ENCODE measurements around the gene ANGEL2. TPM values are rescaled to one million over a fixed set of nuclear protein-coding genes. Genes with fewer than 3 reads are reported as not detected.
"Not testable (repeated sequence)": the region's sequence is repeated elsewhere in the genome, so short reads cannot be mapped to it uniquely, and the experiment has no call there.

The ANGEL2 gene
- total and polyA plus RNA-seq, 4 donors: 38.4 to 63.9 (median 47.3) TPM

DNA sequence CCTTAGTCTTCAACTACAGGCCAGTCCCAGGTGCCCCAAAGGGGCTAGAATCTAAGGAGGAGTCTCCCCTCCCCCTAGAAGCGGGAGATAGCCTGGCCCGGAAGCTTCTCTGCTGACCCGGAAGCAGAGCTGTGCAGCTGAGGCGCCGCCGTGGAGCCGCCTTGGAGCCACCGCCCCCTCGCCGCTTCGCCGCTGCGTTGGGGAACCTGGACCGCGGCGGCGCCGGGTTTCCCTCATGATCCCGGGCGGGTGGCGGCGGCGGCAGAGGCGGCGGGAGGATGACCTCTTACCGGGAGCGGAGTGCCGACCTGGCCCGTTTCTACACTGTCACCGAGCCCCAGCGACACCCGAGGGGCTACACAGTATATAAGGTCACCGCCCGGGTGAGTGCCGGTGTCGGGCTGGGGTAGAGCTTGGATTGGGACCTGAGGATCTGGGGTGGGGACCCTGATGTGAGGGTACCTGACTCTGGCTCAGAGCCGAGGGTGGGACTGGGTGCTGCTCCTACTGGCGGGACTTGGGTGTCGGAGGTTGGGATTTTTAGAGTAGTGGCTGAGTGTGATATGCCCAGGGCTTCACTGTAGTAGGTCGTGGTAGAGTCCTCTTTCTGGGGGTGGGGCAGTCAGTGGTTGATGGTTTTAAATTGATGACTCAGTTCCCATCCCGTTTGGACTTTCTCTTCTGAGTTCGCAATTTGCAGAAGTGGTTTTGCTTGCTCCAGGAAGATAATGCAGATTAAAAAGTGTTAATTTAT is 35.6 kb upstream of the ANGEL2 start, which contains the start of gene RPS6KC1:
Gene RPS6KC1, plus strand, starts transcription at position 115 of the 754 bp plus-strand sequence. Its CDS starts 164 bp downstream, at position 279.
- Histone ChIP-seq H3K4me3 (ENCODE audit: low read depth, low read length) (peak within 1 kb of the TSS; percentile 95), H3K27me3 (ENCODE audit: control insufficient read depth, insufficient read depth, low read length) (peaks cover 2% of the 10 kb centered on the region), H3K9me3 (ENCODE audit: control insufficient read depth, insufficient read depth, low read length) (no peaks in the 10 kb centered on the region), H3K4me1 (ENCODE audit: control insufficient read depth, insufficient read depth, low read length) (peaks cover 4% of the 10 kb centered on the region), H3K36me3 (ENCODE audit: control insufficient read depth, insufficient read depth, low read length) (no peaks in the 10 kb centered on the region), H3K27ac (ENCODE audit: low read depth, low read length) (peak within 1 kb of the TSS; percentile 45)
- WGBS (ENCODE audit: insufficient coverage): under 1% methylated on average over 42 of the region's 42 CpGs
- peak; percentile 64 to 96 (median 72) for DNase-seq (ENCODE audit: low read depth in 4 of 6, low spot score in 6 of 6)

DNA sequence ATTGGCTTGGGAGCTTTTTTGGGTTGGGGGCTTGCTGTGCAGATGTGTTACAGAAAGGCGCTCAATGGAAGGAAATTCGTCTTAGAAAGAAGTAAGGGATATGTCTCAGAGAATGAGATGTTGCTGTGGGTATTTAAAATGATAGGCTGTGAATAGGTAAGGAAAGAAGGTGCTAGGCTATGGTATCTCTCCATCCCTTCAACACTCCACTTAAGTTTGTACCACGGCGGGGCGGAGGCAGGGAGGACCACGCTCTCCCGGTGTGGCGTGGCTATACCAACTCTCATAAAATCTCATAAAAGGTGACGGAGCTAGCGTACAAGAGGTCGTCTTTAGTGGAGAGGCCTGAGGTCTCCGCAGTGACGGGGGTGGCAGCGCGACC is 35.1 kb upstream of the ANGEL2 start:
- Histone ChIP-seq H3K36me3 (ENCODE audit: control insufficient read depth, insufficient read depth, low read length) (no peaks in the 10 kb centered on the region), H3K9me3 (ENCODE audit: control insufficient read depth, insufficient read depth, low read length) (no peaks in the 10 kb centered on the region), H3K4me3 (ENCODE audit: low read depth, low read length) (peak overlapping the region; percentile 95), H3K27me3 (ENCODE audit: control insufficient read depth, insufficient read depth, low read length) (peaks cover 2% of the 10 kb centered on the region), H3K4me1 (ENCODE audit: control insufficient read depth, insufficient read depth, low read length) (peaks cover 4% of the 10 kb centered on the region), H3K27ac (ENCODE audit: low read depth, low read length) (peak overlapping the region; percentile 4)
- peak in 1 of 6 donors; percentile 9 for DNase-seq (ENCODE audit: low read depth in 4 of 6, low spot score in 6 of 6)
- WGBS (ENCODE audit: insufficient coverage): 30% methylated on average over 6 of the region's 15 CpGs

DNA sequence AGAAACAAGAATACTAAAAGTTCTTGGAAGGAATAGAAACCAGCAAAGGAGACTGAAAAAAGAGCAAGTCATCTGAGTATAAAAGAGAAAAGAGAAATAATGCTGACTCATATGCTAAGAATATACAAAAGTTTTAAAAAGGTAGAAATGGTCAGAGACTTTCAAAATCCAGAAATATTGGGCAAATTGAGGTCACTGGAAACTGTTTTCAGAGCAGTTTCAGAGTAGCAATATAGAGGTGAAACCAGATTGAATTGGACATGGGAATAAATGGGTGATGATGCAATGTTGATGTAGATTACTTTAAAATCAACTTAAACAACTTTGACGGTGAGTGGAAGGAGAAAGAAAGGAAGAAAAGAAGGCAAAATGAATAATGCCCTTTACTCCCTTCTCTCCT is 33.6 kb upstream of the ANGEL2 start:
- H3K27ac ChIP-seq (ENCODE audit: low read depth, low read length): no peak overlapping the region
- no CpG with 5 or more reads among the region's 1 CpG for WGBS (ENCODE audit: insufficient coverage)
- H3K9me3 ChIP-seq (ENCODE audit: control insufficient read depth, insufficient read depth, low read length): no peaks in the 10 kb centered on the region
- no peak for DNase-seq (ENCODE audit: low read depth in 4 of 6, low spot score in 6 of 6)
- H3K4me1 ChIP-seq (ENCODE audit: control insufficient read depth, insufficient read depth, low read length): peaks cover 4% of the 10 kb centered on the region
- H3K27me3 ChIP-seq (ENCODE audit: control insufficient read depth, insufficient read depth, low read length): peaks cover 2% of the 10 kb centered on the region
- no peak overlapping the region for H3K4me3 ChIP-seq (ENCODE audit: low read depth, low read length)
- H3K36me3 ChIP-seq (ENCODE audit: control insufficient read depth, insufficient read depth, low read length): no peaks in the 10 kb centered on the region

DNA sequence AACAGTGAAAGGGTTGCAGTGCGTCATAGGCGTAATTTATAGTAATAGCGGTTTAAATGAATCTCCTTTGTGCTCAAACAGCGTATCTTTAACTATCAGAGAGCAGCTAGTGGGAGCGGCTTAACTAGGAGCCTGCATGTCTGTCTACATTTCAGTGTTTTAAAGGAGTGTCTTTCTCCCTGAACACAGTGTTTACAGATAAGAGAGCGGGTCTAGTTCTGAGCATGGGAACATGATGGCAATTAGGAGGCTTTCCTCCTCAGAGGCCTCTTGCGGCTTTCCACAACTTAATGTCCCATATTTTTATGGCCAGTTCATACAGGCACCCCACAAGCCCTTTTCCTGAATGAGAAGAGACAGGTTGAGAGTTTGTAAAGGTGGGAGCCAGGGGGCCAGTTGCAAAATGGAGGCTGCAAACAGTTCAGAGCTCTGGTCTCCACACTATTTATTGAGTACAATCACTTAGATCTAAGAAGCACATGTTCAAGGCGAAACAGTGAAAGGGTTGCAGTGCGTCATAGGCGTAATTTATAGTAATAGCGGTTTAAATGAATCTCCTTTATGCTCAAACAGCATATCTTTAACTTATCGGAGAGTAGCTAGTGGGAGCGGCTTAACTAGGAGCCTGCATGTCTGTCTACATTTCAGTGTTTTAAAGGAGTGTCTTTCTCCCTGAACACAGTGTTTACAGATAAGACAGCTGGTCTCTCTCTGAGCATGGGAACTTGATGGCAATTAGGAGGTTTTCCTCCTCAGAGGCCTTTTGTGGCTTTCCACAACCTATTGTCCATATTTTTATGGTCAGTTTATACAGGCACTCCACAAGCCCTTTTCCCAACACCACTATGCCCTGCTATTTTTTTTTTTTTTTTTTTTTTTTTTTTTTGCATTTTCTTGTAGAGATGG is 29.9 kb upstream of the ANGEL2 start:
- not testable (repeated sequence) for H3K4me1 ChIP-seq (ENCODE audit: control insufficient read depth, insufficient read depth, low read length); H3K36me3 ChIP-seq (ENCODE audit: control insufficient read depth, insufficient read depth, low read length); H3K27me3 ChIP-seq (ENCODE audit: control insufficient read depth, insufficient read depth, low read length); H3K27ac ChIP-seq (ENCODE audit: low read depth, low read length); H3K4me3 ChIP-seq (ENCODE audit: low read depth, low read length); H3K9me3 ChIP-seq (ENCODE audit: control insufficient read depth, insufficient read depth, low read length); DNase-seq (ENCODE audit: low read depth in 4 of 6, low spot score in 6 of 6)
- 89% methylated on average over 4 of the region's 13 CpGs for WGBS (ENCODE audit: insufficient coverage)

DNA sequence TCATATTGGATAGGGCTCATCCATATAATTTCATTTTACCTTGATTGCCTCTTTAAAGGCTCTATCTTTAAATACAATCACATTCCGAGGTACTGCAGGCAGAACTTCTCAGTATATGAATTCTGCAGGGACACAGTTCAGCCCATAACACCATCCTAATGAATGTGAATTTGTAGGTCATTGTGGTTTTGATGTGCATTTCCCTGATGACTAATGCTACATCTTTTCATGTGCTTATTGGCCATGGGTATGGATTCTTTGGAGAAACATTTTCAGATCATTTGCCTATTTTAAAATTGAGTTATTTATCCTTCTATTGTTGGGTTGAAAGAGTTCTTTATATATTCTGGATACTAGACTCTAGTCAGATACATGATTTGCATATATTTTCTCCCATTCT is 25.8 kb upstream of the ANGEL2 start:
- Histone ChIP-seq H3K4me3 (ENCODE audit: low read depth, low read length) (no peak overlapping the region), H3K27me3 (ENCODE audit: control insufficient read depth, insufficient read depth, low read length) (no peaks in the 10 kb centered on the region), H3K4me1 (ENCODE audit: control insufficient read depth, insufficient read depth, low read length) (no peaks in the 10 kb centered on the region), H3K36me3 (ENCODE audit: control insufficient read depth, insufficient read depth, low read length) (no peaks in the 10 kb centered on the region), H3K9me3 (ENCODE audit: control insufficient read depth, insufficient read depth, low read length) (no peaks in the 10 kb centered on the region), H3K27ac (ENCODE audit: low read depth, low read length) (no peak overlapping the region)
- WGBS (ENCODE audit: insufficient coverage): no CpG with 5 or more reads among the region's 1 CpG
- DNase-seq (ENCODE audit: low read depth in 4 of 6, low spot score in 6 of 6): no peak

DNA sequence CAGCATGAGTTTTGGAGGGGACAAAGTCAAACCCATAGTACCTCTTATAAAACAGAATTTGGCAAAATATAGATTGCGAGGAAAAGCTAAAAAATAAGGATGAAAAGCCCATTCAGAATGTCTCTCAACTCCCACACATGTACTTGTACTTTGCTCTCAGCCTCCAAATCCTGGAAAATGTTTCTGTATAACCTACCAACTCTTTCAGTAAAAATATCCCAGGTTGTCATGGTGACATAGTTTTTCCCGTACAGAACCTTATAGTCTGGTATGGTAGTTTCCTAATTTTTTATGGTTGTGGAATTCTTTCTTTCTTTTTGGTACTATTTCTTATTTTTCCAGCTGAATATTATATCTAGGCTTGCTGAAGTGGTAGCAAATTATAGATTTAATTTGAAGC is 19.9 kb upstream of the ANGEL2 start:
- H3K27me3 ChIP-seq (ENCODE audit: control insufficient read depth, insufficient read depth, low read length): no peaks in the 10 kb centered on the region
- H3K27ac ChIP-seq (ENCODE audit: low read depth, low read length): no peak overlapping the region
- no peaks in the 10 kb centered on the region for H3K9me3 ChIP-seq (ENCODE audit: control insufficient read depth, insufficient read depth, low read length)
- DNase-seq (ENCODE audit: low read depth in 4 of 6, low spot score in 6 of 6): peak in 1 of 6 donors; percentile 16
- WGBS (ENCODE audit: insufficient coverage): no CpG with 5 or more reads among the region's 2 CpGs
- no peaks in the 10 kb centered on the region for H3K36me3 ChIP-seq (ENCODE audit: control insufficient read depth, insufficient read depth, low read length)
- H3K4me3 ChIP-seq (ENCODE audit: low read depth, low read length): no peak overlapping the region
- H3K4me1 ChIP-seq (ENCODE audit: control insufficient read depth, insufficient read depth, low read length): no peaks in the 10 kb centered on the region

DNA sequence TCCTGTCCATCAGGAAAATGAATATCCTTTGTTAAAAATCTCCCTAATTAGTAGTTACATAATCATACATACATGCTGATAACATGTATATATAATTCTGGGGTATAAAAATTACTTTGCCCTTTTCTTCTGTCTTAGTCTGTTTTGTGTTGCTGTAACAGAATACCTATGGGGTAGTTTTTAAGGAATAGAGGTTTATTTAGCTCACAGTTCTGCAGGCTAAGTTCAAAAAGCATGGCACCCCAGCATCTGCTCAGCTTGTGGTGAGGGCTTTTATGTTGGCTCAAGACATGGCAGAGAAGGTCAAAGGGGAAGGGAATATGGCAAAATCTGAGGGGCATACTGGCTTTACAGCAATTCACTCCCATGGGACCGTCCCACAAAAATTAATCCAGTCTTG is 19.0 kb upstream of the ANGEL2 start:
- Histone ChIP-seq H3K27ac (ENCODE audit: low read depth, low read length) (no peak overlapping the region), H3K36me3 (ENCODE audit: control insufficient read depth, insufficient read depth, low read length) (no peaks in the 10 kb centered on the region)

DNA sequence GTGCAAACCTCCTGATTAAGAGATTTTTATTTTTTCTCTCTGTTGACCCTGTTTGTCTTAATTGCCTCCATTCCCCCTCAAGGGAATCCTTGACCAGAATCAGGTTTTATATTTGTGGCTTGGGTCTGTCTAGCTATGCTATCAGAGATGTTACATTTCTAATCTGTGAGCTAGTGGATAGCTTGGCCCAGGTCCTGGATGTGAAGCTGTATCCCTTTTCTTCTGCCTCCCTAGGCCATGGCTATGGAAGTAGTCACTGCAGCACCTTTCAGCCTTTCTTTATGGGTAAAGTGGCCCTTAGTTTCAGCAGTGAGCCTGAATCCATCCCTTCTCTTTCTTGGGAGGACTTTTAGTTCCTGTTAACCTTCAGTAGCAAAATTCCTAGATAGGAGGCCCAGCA is 17.0 kb upstream of the ANGEL2 start:
- Histone ChIP-seq H3K27ac (ENCODE audit: low read depth, low read length) (no peak overlapping the region), H3K4me3 (ENCODE audit: low read depth, low read length) (no peak overlapping the region), H3K4me1 (ENCODE audit: control insufficient read depth, insufficient read depth, low read length) (no peaks in the 10 kb centered on the region), H3K27me3 (ENCODE audit: control insufficient read depth, insufficient read depth, low read length) (no peaks in the 10 kb centered on the region), H3K9me3 (ENCODE audit: control insufficient read depth, insufficient read depth, low read length) (no peaks in the 10 kb centered on the region), H3K36me3 (ENCODE audit: control insufficient read depth, insufficient read depth, low read length) (no peaks in the 10 kb centered on the region)
- no peak for DNase-seq (ENCODE audit: low read depth in 4 of 6, low spot score in 6 of 6)

More for the DNA sequence above, 19.0 kb upstream of the ANGEL2 start:
- Histone ChIP-seq H3K4me1 (ENCODE audit: control insufficient read depth, insufficient read depth, low read length) (no peaks in the 10 kb centered on the region), H3K9me3 (ENCODE audit: control insufficient read depth, insufficient read depth, low read length) (no peaks in the 10 kb centered on the region), H3K27me3 (ENCODE audit: control insufficient read depth, insufficient read depth, low read length) (no peaks in the 10 kb centered on the region), H3K4me3 (ENCODE audit: low read depth, low read length) (no peak overlapping the region)
- no peak for DNase-seq (ENCODE audit: low read depth in 4 of 6, low spot score in 6 of 6)
- no CpG with 5 or more reads among the region's 1 CpG for whole genome bisulfite sequencing (ENCODE audit: insufficient coverage)

DNA sequence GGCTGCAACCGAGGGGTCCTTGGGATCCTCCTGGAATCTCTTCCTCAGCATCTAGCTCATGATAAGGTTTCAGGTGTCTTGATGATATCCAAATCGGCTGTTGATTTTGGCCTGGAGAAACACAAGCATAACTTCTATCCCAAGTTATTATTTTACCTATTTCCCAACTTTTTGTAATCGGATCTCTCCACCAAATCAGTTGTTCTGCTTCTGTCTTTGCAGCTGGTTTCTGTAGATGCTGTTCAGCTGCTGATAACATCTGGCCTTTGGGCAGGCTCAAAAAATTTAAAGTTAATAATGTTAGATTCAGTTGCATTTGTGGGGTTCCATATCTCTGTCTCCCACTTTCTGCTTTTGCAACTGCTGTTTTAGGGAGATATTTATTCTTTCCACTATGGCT is 11.4 kb upstream of the ANGEL2 start:
- not testable (repeated sequence) for H3K9me3 ChIP-seq (ENCODE audit: control insufficient read depth, insufficient read depth, low read length); H3K27me3 ChIP-seq (ENCODE audit: control insufficient read depth, insufficient read depth, low read length); H3K4me1 ChIP-seq (ENCODE audit: control insufficient read depth, insufficient read depth, low read length); H3K36me3 ChIP-seq (ENCODE audit: control insufficient read depth, insufficient read depth, low read length); H3K4me3 ChIP-seq (ENCODE audit: low read depth, low read length); H3K27ac ChIP-seq (ENCODE audit: low read depth, low read length); DNase-seq (ENCODE audit: low read depth in 4 of 6, low spot score in 6 of 6)
- WGBS (ENCODE audit: insufficient coverage): no CpG with 5 or more reads among the region's 3 CpGs

All from spinal cord (tissue), 10 donors.